HG03439 (cell line): Measurements from ENCODE around the gene CD6.

ENCODE experiments used
- ATAC-seq: cut with Tn5 transposase; IDR thresholded peaks from one replicate; pipeline ENCODE4 v1.9.1; 2021; ENCODE audit warnings: mild to moderate bottlenecking, moderate library complexity; ENCODE audit not compliant: unreplicated experiment

CD6 gene

DNA sequence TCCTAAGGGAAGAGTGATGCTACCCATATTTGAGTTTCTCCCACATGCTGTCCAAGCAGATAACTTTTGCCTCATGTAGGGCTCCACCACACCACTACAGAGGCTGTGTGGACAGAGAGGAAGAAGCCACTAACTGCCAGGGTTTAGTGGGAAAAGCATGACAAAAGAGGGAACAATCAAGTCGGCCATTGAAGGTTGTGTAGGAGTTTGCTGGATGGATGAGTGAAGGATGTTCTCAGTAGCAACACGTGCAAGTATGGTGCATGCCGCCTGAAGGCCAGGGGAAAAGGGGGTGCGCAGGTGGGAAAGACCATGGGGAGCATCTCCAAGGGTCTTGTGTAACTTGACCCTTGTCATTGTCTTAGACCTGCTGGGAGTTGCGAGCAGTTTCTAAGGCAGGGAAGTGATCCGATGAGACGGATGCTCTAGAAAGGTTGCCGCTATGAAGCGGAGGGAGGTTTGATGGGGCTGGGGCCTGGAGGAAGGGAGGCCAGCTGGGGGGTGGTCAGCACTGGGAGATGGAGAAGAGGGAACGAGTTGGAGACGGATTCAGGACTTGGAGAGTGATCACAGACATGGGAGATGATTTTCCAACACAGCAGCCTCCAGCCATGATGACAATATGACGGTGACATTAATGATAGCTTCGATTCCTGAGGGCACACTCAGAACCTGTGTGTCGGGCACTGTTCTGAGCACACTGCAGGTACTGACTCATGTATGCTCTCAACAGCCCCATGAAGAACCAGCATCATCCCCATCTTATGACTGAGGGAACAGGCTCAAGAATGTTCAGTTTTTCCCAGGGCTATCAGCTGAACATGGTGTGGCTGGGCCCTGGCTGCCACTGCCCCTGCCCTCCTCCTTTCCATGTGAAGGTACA, 53.7 kb downstream of the CD6 start:
- ATAC-seq = no peak

DNA sequence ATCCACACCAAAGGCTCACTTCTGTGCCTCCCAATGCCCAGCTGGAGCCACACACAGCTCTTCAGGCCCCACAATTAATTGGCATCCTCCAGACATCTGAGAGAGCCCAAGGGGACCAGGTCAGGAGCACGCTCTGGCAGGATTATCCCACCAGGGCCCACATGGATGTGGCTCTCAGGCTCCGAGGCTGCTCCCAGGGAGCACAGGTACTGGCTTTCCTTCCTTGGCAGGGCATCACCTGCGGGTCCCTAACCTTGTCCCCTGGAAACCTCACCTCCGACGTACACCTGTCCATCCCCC, 54.3 kb downstream of the CD6 start:
- ATAC-seq = no peak

DNA sequence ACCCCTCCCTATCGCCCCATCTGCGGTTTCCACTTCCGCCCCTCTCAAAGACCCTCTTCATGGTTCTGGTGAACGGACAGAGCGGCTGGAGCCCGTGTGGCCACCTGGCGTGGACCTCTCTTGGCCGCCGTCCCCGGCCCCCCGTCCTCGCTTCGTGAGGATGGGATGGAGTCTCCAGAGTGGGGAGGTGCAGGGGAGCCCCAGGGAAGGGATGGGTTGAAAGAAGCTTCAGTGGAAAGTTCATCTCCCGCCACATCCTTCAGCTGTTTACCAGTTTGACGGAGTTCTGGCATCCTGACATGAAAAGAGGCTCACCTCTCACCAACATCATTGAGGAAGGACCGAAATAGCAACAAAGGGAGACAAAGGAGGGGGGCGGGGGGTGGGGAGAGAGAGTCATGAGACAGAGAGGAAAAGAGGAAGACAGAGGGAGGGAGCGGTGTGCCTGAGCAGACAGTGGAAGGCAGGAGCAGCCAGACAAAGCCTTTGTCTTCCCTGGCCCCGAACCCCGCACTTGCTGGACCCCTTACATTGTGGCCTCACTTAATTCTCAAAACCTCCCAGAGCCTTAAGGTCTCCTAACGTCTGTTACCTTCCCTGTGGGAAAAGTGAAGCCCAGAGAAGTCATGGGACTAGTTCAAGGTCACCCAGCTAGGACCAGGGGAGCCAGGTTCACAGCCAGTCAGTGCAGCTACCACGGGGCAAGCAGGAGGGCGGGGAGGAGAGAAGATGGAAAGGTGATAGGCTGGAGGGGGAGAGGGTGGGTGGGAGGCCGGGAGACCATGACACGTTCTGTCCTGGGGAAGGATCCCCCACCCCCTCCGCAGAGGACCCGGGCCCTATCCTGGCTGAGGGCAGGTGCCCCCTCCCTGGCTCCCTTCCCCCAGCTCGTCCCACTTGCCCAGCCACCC, 54.9 kb downstream of the CD6 start:
- ATAC-seq = no peak

- no peak for ATAC-seq
These were observed 55.8 kb downstream of the CD6 start for GRCh38 chr11:61027141-61027840.

DNA sequence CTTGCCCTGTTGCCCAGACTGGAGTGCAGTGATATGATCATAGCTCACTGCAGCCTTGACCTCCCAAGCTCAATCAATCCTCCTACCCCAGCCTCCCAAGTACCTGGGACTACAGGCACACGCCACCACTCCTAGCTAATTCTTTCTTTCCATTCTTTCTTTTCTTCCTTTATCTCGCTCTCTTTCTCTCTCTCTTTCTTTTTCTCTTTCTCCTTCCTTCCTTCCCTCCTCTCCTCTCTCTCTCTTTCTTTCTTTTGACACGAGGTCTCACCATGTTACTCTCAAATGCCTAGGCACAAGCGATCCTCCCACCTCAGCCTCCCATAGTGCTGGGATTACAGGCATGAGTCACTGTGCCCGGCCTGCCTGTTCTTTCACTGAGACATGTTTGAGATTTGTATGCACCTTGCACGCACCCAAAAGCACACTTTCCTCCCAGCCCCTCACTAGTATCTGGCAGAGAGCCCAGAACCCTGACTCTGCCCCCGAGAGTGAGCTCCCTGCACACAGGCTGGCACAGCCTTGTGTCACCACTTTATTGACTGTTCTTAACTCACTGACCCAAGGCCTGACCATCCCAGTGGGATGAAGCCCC, 56.8 kb downstream of the CD6 start:
- peak; percentile 79 for ATAC-seq

DNA sequence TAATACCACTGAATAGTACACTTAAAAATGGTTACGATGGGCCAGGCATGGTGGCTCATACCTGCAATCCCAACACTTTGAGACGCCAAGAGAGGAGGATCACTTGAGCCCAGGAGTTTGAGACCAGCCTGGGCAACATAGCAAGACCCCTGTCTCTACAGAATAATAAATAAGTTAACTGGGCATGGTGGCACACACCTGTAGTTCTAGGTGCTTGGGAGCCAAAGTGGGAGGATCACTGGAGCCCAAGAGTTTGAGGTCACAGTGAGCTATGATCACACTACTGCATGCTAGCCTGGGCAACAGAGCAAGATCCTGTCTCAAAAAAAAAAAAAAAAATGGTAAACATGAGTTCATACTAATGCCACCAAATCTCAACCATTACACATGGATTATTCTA, 61.3 kb downstream of the CD6 start:
- ATAC-seq = no peak

DNA sequence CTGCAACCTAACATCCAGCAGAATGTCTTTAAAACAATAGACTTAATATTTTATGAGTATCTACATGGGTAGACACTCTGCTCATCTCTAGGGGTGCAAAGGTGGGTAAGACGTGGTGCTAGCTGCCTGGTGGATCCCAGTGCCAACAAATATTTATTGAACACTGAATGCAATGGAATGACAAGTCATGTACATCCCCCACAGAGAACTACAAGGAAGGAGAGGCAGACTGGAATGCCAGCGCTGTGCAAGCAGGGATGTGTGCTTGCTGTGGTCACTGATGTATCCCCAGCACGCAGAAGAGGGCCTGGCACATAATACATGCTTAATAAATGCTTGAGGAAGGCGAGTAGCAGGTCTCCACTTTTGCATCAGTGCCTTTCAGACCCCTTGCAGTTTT, 61.9 kb downstream of the CD6 start:
- ATAC-seq = no peak

- ATAC-seq = no peak
These were observed 62.6 kb downstream of the CD6 start for GRCh38 chr11:61034111-61034510.

- ATAC-seq = no peak
These were observed 63.4 kb downstream of the CD6 start for GRCh38 chr11:61034704-61035525.

DNA sequence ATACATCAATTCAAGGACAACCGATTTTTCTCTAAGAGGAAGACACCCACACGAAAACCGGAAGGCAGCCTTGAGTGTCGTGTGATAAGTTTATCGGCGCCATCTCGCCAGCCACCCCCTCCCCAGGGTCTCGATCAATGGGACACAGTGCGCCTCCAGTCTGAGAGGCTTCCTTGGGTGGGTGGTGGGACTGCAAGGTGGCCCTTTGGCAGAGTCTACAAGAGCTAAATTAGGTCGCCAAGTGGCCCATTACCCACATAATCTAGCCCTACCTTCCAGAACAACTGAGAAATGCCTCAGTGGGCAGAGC, 64.0 kb downstream of the CD6 start:
- ATAC-seq = no peak

GRCh38 chr11:61037441-61038093, 66.1 kb downstream of the CD6 start:
- ATAC-seq = no peak

- no peak for ATAC-seq
These were observed 68.4 kb downstream of the CD6 start for GRCh38 chr11:61039916-61040315.

GRCh38 chr11:61041755-61042518, 70.5 kb downstream of the CD6 start:
- ATAC-seq = peak; percentile 69

DNA sequence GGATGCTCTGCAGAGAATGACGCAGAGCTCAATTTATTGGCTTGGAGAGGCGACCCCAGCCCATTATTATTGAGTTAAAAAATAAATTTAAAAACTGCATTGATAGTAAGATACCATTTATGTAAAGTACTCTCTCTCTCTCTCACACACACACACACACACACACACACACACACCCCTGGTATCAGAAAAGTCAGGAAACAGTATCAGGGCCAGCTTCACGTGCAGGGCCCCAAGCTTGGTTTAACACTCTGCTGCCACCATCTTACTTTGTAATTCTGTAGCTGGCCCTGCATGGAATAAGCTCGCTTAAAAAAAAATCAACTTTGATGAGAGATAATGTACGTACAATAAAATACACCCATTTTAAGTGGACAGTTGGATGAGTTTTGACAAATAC, 71.1 kb downstream of the CD6 start:
- ATAC-seq = no peak

GRCh38 chr11:61042961-61043540, 71.6 kb downstream of the CD6 start:
- ATAC-seq = no peak

GRCh38 chr11:61045271-61045670, 73.8 kb downstream of the CD6 start:
- ATAC-seq = no peak

DNA sequence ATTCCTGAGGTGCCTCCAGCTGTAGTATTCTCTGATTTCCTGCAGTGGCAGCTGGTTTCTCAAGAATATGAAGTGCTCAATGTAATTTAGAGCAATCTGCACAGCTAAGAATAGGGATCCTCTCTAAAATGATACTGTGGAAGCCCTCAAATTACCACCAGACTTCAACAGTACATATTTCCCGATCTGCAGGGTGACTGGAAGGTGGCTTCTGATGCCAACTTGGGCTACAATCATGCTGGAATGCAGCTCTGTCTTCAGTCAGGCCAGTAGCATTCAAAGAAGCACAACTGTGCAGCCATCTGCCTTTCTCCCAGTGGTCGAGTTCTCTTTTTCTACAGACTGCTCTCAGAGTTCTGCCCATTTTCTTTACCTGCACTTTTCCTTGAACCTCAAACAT, 75.4 kb downstream of the CD6 start:
- ATAC-seq = no peak

DNA sequence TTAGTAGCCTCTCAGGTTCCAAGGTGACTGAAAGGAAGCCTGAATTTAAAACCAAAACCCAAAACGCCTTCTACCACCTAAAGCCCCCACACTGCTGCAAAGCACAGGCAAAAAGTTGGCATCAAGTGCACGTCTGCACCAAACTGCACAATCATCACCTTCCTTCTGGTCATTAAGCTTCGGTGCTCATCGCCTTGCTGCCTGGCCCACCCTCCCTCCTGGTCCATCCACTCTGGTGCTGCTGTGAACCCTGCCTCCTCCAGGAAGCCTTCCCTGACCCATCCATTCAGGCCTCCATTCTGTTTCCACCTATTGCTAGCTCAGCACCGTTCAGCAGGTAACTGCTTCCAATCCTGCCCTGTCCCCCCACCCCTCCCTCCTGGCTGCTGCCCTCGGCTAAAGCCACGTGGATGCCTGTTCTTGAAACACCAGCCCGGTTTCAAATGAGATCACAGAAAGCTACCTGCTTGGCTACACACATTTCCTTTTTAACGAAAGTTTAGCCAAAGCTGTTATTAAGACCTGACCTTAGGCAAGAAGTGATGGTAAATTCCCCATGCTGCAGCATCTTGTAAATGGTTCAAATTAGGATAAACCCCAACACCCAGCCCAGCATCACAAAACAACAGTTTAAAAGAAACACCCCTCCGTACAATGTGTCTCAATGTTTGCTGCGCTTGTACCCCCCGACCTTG, 77.0 kb downstream of the CD6 start:
- no peak for ATAC-seq
